ENCODE measurements around the gene OR10G4. TPM values are rescaled to one million over a fixed set of nuclear protein-coding genes. Genes with fewer than 3 reads are reported as not detected.
"Not testable (repeated sequence)": the region's sequence is repeated elsewhere in the genome, so short reads cannot be mapped to it uniquely, and the experiment has no call there.

OR10G4 gene, protein sequence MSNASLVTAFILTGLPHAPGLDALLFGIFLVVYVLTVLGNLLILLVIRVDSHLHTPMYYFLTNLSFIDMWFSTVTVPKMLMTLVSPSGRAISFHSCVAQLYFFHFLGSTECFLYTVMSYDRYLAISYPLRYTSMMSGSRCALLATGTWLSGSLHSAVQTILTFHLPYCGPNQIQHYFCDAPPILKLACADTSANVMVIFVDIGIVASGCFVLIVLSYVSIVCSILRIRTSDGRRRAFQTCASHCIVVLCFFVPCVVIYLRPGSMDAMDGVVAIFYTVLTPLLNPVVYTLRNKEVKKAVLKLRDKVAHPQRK
- total RNA-seq (not detected), polyA plus RNA-seq (not detected), total RNA-seq (0 reads per million in 6 experiments)

DNA sequence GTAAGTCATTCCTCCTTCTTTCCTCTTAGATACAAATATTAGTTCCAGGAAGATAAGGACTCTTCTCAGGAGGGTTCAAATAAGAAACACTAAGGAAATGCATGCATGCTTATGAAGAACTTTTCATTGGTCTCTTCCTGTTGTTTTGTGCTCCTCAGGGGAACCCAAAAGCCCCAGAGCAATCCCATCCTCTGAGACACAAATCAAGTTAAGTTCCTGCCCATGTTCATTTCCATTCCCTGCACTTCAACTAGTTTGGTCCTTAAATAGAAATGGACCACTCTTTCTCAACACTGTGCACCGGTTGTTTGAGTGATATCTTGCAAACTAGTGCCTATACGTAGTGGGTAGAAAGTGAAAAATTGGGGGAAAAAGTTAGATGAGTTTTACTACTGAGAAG, at the start of gene OR10G4:
Gene OR10G4 (plus strand): TSS at position 301 of the 400 bp plus-strand sequence. CDS start 2,578 bp downstream, outside the sequence.
- Mint-ChIP-seq H3K4me1 (no peaks in the 10 kb centered on the region), H3K4me3 (no peak within 1 kb of the TSS), H3K27ac (no peak within 1 kb of the TSS), H3K9me3 (no peaks in the 10 kb centered on the region), H3K27me3 (peaks cover 1 to 14% (median 6%) of the 10 kb centered on the region in 5 donors), H3K36me3 (no peaks in the 10 kb centered on the region)
- no peak for DNase-seq
- ATAC-seq, result no peak
- POLR2A ChIA-PET, result no interaction called here

DNA sequence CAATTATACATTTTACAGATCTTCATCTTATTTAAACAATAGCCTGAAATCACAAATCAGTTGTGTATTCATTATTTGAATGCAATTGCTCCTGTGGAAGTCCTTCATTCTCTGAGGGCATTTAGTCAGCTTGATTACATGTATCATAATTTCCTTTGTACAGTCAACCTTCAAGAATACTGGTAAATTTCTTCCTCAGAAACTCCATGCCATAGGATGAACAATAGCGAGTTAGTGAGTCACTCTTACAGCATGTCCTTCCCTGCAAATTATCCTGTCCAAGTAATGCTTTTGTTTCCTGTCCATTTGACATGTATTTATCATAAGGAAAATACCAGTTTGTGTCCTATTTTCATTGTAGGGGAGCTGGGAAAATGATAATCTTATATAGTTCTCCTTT, 39.0 kb upstream of the OR10G4 start:
- POLR2A ChIA-PET, result no interaction called here
- no peak overlapping the region for H3K27ac Mint-ChIP-seq
- peaks cover 0 to 20% (median 4%) of the 10 kb centered on the region in 5 donors for H3K27me3 Mint-ChIP-seq
- H3K36me3 Mint-ChIP-seq, result no peaks in the 10 kb centered on the region
- no peaks in the 10 kb centered on the region for H3K4me1 Mint-ChIP-seq
- DNase-seq (no peak), ATAC-seq (no peak)
- H3K9me3 Mint-ChIP-seq, result peaks cover 0 to 9% (median 0%) of the 10 kb centered on the region in 9 donors
- no peak overlapping the region for H3K4me3 Mint-ChIP-seq

DNA sequence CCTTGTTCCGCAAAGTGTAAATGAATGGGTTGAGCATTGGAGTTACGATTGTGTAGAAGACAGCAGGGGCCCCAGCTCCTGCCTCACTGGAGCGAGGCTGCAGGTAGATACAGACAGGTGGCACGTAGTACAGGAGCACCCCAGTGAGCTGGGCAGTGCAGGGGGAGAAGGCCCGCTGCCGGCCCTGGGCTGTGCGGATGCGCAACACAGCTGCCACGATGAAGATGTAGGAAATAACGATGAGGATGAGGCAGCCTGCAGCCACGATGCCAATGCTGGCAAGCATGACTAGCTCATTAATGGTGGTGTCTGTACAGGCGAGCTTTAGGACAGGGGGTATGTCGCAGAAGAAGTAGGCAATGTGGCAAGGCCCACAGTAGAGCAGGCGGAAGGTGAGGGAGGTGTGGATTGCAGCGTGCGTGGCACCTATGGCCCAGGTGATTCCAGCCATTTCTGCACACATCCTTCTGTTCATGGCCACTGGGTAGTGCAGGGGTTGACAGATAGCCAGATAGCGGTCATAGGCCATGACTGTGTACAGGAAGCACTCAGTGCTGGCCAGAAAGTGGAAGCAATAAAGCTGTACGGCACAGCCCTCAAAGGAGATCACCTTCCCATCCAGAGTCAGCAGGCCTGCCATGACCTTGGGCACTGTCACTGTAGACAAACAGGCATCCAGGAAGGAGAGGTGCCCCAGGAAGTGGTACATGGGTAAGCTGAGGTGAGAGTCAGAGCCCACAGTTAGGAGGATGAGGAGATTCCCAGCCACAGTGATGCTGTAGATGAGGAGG, 35.8 kb upstream of the OR10G4 start:
- Mint-ChIP-seq H3K4me1 (no peaks in the 10 kb centered on the region), H3K9me3 (peaks cover 0 to 14% (median 0%) of the 10 kb centered on the region in 9 donors), H3K27ac (no peak overlapping the region), H3K36me3 (no peaks in the 10 kb centered on the region), H3K4me3 (no peak overlapping the region), H3K27me3 (peaks cover 0 to 11% (median 4%) of the 10 kb centered on the region in 5 donors)
- DNase-seq (no peak), ATAC-seq (no peak)
- POLR2A ChIA-PET, result no interaction called here

DNA sequence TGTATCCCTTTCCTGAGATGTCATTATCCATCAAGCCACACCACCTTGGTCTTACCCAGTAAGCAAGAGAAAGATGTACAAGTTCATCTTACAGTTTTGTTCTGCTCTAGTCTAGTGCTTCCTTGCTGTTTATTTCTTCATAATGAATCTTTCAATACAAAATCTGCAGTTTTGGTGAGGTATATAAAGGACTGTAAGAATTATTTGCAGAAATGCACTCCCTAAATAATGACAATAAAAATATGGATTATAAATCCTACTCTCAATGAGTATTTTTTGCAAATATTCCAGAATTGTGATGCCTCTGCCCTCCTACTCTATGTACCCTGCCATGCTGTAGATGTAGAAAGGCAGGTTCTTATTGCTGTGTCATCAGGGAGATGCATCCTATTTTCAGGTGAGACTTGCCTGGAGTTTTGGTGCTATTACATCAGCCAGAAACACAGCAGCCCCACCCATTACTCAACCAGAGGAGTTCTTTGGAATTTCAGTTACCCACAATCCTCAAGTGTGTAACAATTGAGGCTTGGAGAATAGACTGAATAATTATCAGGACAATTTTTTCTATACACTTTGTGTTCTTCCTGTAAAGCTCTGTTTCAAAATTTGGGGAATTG, 35.0 kb upstream of the OR10G4 start, which contains the start of gene OR10S1:
Gene OR10S1 (minus strand): TSS at position 51 of the 617 bp plus-strand sequence. CDS start 117 bp downstream, outside the sequence.
- Mint-ChIP-seq H3K4me1 (no peaks in the 10 kb centered on the region), H3K4me3 (no peak within 1 kb of the TSS), H3K27ac (no peak within 1 kb of the TSS), H3K27me3 (peaks cover 1 to 12% (median 3%) of the 10 kb centered on the region in 5 donors), H3K9me3 (peaks cover 0 to 23% (median 4%) of the 10 kb centered on the region in 9 donors), H3K36me3 (peaks cover 0 to 3% (median 0%) of the 10 kb centered on the region in 3 donors)
- POLR2A ChIA-PET, result no interaction called here
- ATAC-seq (no peak), DNase-seq (no peak)

DNA sequence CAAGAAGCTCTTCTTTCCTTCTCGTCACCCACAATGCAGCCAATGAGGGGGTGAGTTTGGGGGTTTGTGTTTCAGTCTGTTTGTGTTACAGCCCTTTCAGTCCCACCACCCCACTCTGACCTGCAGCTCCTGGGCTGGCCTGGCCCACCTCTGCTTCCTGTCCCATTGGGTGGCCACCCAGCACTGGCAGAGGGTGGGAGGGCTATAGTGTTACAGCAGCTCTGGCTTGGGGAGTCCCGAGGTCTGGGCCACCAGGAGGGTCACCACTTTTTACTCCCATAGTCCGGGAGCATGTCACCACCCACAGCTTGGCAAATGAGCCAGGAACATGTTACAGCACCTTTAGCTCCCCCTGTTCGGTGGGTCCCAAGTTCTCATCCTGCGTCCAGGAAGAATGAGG, 33.5 kb upstream of the OR10G4 start:
- Mint-ChIP-seq H3K27ac (no peak overlapping the region), H3K9me3 (peaks cover 0 to 33% (median 7%) of the 10 kb centered on the region in 9 donors), H3K36me3 (peaks cover 0 to 5% (median 0%) of the 10 kb centered on the region in 3 donors), H3K27me3 (peaks cover 0 to 23% (median 4%) of the 10 kb centered on the region in 5 donors), H3K4me1 (no peaks in the 10 kb centered on the region), H3K4me3 (no peak overlapping the region)
- POLR2A ChIA-PET, result no interaction called here
- ATAC-seq, result no peak
- DNase-seq, result no peak

DNA sequence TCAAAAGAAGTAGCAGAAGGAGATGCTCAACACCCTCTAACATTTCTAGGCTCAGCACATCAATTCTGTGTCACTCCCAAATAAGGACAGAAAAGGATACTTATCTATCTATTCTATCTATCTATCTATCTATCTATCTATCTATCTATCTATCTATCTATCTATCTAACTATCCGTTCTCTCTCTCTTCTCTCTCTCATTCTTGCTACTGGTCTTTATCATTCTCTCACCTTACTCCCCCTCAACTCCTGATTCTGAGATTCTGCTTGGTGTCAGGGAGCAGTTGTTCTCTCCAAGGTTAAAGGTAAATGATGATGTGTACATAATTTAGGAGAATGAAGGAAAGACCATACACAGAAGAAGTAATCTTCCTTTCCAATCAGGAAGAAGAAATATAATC, 17.7 kb upstream of the OR10G4 start, which contains the start of gene OR10G6:
Gene OR10G6 (minus strand): TSS at position 43 of the 400 bp plus-strand sequence. CDS start 0 bp downstream, at position 43.
- H3K27me3 Mint-ChIP-seq, result peaks cover 0 to 15% (median 4%) of the 10 kb centered on the region in 5 donors
- H3K27ac Mint-ChIP-seq, result no peak within 1 kb of the TSS
- no peak for ATAC-seq
- POLR2A ChIA-PET, result no interaction called here
- no peaks in the 10 kb centered on the region for H3K4me1 Mint-ChIP-seq
- no peak for DNase-seq
- no peak within 1 kb of the TSS for H3K4me3 Mint-ChIP-seq
- H3K9me3 Mint-ChIP-seq, result no peaks in the 10 kb centered on the region
- no peaks in the 10 kb centered on the region for H3K36me3 Mint-ChIP-seq

DNA sequence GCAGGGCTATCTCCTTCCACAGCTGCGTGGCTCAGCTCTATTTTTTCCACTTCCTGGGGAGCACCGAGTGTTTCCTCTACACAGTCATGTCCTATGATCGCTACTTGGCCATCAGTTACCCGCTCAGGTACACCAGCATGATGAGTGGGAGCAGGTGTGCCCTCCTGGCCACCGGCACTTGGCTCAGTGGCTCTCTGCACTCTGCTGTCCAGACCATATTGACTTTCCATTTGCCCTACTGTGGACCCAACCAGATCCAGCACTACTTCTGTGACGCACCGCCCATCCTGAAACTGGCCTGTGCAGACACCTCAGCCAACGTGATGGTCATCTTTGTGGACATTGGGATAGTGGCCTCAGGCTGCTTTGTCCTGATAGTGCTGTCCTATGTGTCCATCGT, 3.0 kb downstream of the OR10G4 start:
- POLR2A ChIA-PET, H3K27me3 Mint-ChIP-seq, H3K36me3 Mint-ChIP-seq, DNase-seq, H3K27ac Mint-ChIP-seq, H3K4me1 Mint-ChIP-seq, ATAC-seq, H3K4me3 Mint-ChIP-seq, H3K9me3 Mint-ChIP-seq: not testable (repeated sequence)

DNA sequence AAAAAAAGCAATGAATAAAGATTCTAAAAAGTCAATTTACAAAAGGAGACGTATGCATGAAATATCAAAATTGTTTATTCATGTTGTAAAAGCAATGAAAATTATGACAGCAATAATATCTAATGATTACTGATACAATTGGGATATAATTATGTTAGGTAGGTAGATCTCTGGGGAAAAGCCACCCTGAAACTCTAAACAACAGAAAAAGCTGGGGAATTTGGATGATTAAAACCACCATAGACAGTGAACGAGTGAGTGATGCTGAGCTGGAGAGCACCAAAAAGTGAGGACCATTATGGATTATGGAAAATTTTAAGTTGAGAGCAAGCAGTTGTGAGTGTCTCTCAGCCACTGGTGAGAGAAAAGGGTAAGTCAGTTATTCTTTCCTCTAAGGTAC, 13.7 kb downstream of the OR10G4 start, which contains the start of gene OR10G8:
Gene OR10G8 (plus strand): TSS at position 301 of the 400 bp plus-strand sequence. CDS start 2,825 bp downstream, outside the sequence.
- Mint-ChIP-seq H3K36me3 (no peaks in the 10 kb centered on the region), H3K4me1 (peaks cover 0 to 2% (median 0%) of the 10 kb centered on the region in 4 donors), H3K27me3 (peaks cover 0 to 6% (median 3%) of the 10 kb centered on the region in 5 donors), H3K9me3 (no peaks in the 10 kb centered on the region), H3K27ac (no peak within 1 kb of the TSS), H3K4me3 (no peak within 1 kb of the TSS)
- POLR2A ChIA-PET, result no interaction called here
- DNase-seq (no peak), ATAC-seq (no peak)

DNA sequence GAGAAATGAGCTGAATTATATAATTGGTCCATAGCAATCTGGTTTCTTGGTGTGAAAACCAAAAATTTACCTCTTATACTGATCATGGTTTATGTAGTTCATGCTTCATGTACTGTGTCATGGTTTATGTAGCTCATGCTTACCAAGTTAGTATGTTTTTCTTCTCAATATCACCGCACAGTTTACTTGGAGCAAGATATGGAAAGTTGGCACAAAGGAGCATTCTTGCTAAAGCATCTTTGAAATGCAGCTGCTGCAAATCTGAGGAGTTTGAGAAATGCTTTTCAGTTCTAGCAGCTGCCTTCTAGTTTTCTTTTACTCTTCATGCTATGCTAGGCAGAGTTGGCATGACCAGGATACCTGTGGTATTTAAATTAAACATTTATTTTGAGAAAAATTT, 23.9 kb downstream of the OR10G4 start:
- no peaks in the 10 kb centered on the region for H3K36me3 Mint-ChIP-seq
- no peak overlapping the region for H3K4me3 Mint-ChIP-seq
- POLR2A ChIA-PET, result no interaction called here
- peaks cover 9 to 28% (median 15%) of the 10 kb centered on the region in 5 donors for H3K27me3 Mint-ChIP-seq
- no peaks in the 10 kb centered on the region for H3K9me3 Mint-ChIP-seq
- no peak for DNase-seq
- ATAC-seq, result no peak
- H3K27ac Mint-ChIP-seq, result no peak overlapping the region
- no peaks in the 10 kb centered on the region for H3K4me1 Mint-ChIP-seq

DNA sequence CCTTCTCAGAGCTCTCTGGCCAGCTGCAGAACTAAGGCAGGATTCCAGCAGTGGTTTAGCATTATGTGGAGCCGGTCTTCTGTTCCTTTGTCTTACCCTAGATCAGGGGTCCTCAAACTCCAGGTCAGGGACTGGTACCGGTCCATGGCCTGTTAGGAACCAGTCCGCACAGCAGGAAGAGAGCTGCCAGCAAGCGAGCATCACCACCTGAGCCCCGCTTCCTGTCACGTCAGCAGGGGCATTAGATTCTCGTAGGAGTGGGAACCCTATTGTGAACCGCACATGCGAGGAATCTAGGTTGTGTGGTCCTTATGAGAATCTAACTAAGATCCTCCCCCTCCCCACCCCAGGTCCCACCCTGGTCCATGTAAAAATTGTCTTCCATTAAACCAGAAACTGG, 26.8 kb downstream of the OR10G4 start:
- H3K27ac Mint-ChIP-seq, result no peak overlapping the region
- DNase-seq (no peak), ATAC-seq (no peak)
- no peaks in the 10 kb centered on the region for H3K9me3 Mint-ChIP-seq
- POLR2A ChIA-PET, result no interaction called here
- H3K36me3 Mint-ChIP-seq, result no peaks in the 10 kb centered on the region
- peaks cover 9 to 26% (median 15%) of the 10 kb centered on the region in 5 donors for H3K27me3 Mint-ChIP-seq
- H3K4me3 Mint-ChIP-seq, result no peak overlapping the region
- no peaks in the 10 kb centered on the region for H3K4me1 Mint-ChIP-seq

DNA sequence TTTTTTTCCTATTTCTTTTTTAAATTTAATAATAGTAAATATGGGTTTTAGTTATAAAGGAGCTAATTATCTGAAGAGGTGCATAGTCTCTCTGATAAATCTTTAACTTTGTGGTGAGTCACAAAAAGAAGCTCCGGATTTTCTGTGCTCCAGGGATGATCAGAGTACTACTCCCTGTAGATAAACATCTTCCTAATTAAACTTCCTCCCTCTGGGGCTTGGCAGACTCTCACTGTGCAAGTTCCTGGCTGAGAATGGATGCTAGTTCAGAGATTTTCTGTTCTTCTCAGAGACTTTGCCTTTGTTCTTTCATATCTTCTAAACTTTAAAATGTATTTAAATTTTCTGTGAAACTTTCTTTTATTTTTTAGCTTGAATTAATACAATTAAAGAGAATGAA, 28.5 kb downstream of the OR10G4 start, which contains the start of gene OR10G7:
Gene OR10G7 (minus strand): TSS at position 72 of the 400 bp plus-strand sequence. CDS start 2,324 bp downstream, outside the sequence.
- H3K9me3 Mint-ChIP-seq, result no peaks in the 10 kb centered on the region

DNA sequence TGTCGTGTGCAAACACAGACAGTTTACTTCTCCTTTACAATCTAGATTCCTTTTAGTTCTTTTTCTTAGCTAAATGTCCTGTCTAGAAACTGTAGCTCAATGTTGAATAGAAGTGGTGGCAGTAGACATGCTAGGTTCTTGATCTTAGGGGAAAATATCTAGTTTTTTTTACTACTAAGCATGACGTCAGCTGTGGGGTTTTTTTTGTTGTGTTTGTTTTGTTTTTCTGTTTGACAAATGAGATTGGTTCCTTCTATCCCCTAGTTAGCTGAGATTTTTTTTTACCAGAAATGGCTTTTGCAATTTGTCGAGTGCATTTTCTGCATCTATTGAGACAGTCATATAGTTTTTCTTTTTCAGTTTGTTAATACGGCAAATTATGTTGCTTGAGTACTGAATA, 30.6 kb downstream of the OR10G4 start:
- Mint-ChIP-seq H3K4me1 (no peaks in the 10 kb centered on the region), H3K4me3 (no peak overlapping the region), H3K36me3 (no peaks in the 10 kb centered on the region), H3K27ac (no peak overlapping the region), H3K27me3 (peaks cover 2 to 19% (median 5%) of the 10 kb centered on the region in 5 donors), H3K9me3 (no peaks in the 10 kb centered on the region)
- POLR2A ChIA-PET, result no interaction called here
- DNase-seq (no peak), ATAC-seq (no peak)

More for the DNA sequence above, 28.5 kb downstream of the OR10G4 start, which contains the start of gene OR10G7:
- ATAC-seq (no peak), DNase-seq (no peak)
- Mint-ChIP-seq H3K27me3 (peaks cover 0 to 18% (median 12%) of the 10 kb centered on the region in 5 donors), H3K36me3 (no peaks in the 10 kb centered on the region), H3K4me1 (no peaks in the 10 kb centered on the region), H3K27ac (no peak within 1 kb of the TSS), H3K4me3 (no peak within 1 kb of the TSS)
- POLR2A ChIA-PET, result no interaction called here
